GM18505 (cell line): ENCODE results near the gene ZP2.
"Not testable (repeated sequence)": the region's sequence is repeated elsewhere in the genome, so short reads cannot be mapped to it uniquely, and the experiment has no call there.

Experiments
- ATAC-seq: cut with Tn5 transposase; IDR thresholded peaks from one replicate; pipeline ENCODE4 v1.9.1; 2021; ENCODE audit not compliant: unreplicated experiment
- POLR2A ChIP-seq: IDR thresholded peaks from 4 replicates; pipeline ENCODE4 v1.6.1; 2011; ENCODE audit warnings: borderline replicate concordance; ENCODE audit not compliant: insufficient read depth, insufficient read length; ENCODE audit errors: extremely low read depth

The ZP2 gene

GRCh38 chr16:21156767-21157467, 54.5 kb downstream of the ZP2 start:
- ATAC-seq = no peak
- no peak for TF ChIP-seq POLR2A

GRCh38 chr16:21156011-21156410, 55.4 kb downstream of the ZP2 start:
- not testable (repeated sequence) for ATAC-seq

GRCh38 chr16:21153124-21153729, 58.1 kb downstream of the ZP2 start:
- ATAC-seq = not testable (repeated sequence)

- not testable (repeated sequence) for ATAC-seq
Measured at GRCh38 chr16:21152160-21153030, 59.0 kb downstream of the ZP2 start.

GRCh38 chr16:21150375-21151001, 60.9 kb downstream of the ZP2 start, which contains the start of gene DNAH3:
Gene DNAH3, minus strand, starts transcription at chr16:21150846. Its CDS starts 527 bp downstream, at chr16:21150319.
- ATAC-seq = no peak
- TF ChIP-seq POLR2A = no peak
